Measurements from ENCODE around the gene B4GALT1. TPM values are rescaled to one million over a fixed set of nuclear protein-coding genes. Genes with fewer than 3 reads are reported as not detected.

Gene B4GALT1
- total RNA-seq, 1 donor from 2014 or later = 118 TPM

GRCh38 chr9:33202552-33203201 is 35.5 kb upstream of the B4GALT1 start:
- Mint-ChIP-seq H3K27ac (peak overlapping the region; percentile 83), H3K27me3 (peaks cover 1% of the 10 kb centered on the region), H3K4me1 (peaks cover 24% of the 10 kb centered on the region), H3K9me3 (no peaks in the 10 kb centered on the region), H3K36me3 (ENCODE audit: low read depth) (no peaks in the 10 kb centered on the region), H3K4me3 (peak overlapping the region; percentile 78)
- peak; percentile 67 for DNase-seq
- no peak for TF ChIP-seq CTCF (IDR thresholded peaks at IDR 0.05)
- ChIA-PET POLR2A (interaction anchor here (0.7 to 3.5 kb wide), 15 partner anchors 19 to 178 kb away, joined by 3 to 30 read pairs (median 4); partner anchors contain the start of genes B4GALT1, NFX1 and SMU1), CTCF (interaction anchor here (0.9 to 4.3 kb wide), 5 partner anchors 12 to 52 kb away, joined by 3 to 25 read pairs (median 4); no protein-coding TSS in a partner anchor)
- peak; percentile 98 for ATAC-seq (ENCODE audit: low read depth)
- intact Hi-C loops (cut with micrococcal nuclease) = no loop called here

GRCh38 chr9:33202018-33202417 is 34.9 kb upstream of the B4GALT1 start:
- H3K27me3 Mint-ChIP-seq = peaks cover 1% of the 10 kb centered on the region
- H3K27ac Mint-ChIP-seq = peak overlapping the region; percentile 37
- CTCF ChIA-PET = interaction anchor here (0.9 to 4.3 kb wide), 4 partner anchors 15 to 51 kb away, joined by 3 to 25 read pairs (median 6); no protein-coding TSS in a partner anchor
- H3K36me3 Mint-ChIP-seq (ENCODE audit: low read depth) = no peaks in the 10 kb centered on the region
- peak overlapping the region; percentile 78 for H3K4me3 Mint-ChIP-seq
- peaks cover 25% of the 10 kb centered on the region for H3K4me1 Mint-ChIP-seq
- DNase-seq (no peak), ATAC-seq (ENCODE audit: low read depth) (peak; percentile 46)
- POLR2A ChIA-PET = interaction anchor here (0.8 to 3.5 kb wide), 12 partner anchors 20 to 177 kb away, joined by 3 to 30 read pairs (median 4); partner anchors contain the start of genes B4GALT1, DNAJA1, NFX1 and SMU1
- no peaks in the 10 kb centered on the region for H3K9me3 Mint-ChIP-seq
- no peak for TF ChIP-seq CTCF (IDR thresholded peaks at IDR 0.05)
- intact Hi-C loops (cut with micrococcal nuclease) = no loop called here

GRCh38 chr9:33198165-33198564 is 31.0 kb upstream of the B4GALT1 start:
- H3K4me3 Mint-ChIP-seq = no peak overlapping the region
- intact Hi-C loops (cut with micrococcal nuclease) = no loop called here
- CTCF ChIA-PET = no interaction called here
- no peak for DNase-seq
- POLR2A ChIA-PET = no interaction called here
- no peak for TF ChIP-seq CTCF (IDR thresholded peaks at IDR 0.05)
- peaks cover 18% of the 10 kb centered on the region for H3K4me1 Mint-ChIP-seq
- no peak overlapping the region for H3K27ac Mint-ChIP-seq
- no peaks in the 10 kb centered on the region for H3K9me3 Mint-ChIP-seq
- ATAC-seq (ENCODE audit: low read depth) = no peak
- no peaks in the 10 kb centered on the region for H3K36me3 Mint-ChIP-seq (ENCODE audit: low read depth)
- no peaks in the 10 kb centered on the region for H3K27me3 Mint-ChIP-seq

GRCh38 chr9:33197279-33198152 is 30.4 kb upstream of the B4GALT1 start:
- Mint-ChIP-seq H3K36me3 (ENCODE audit: low read depth) (no peaks in the 10 kb centered on the region), H3K4me3 (no peak overlapping the region), H3K27ac (no peak overlapping the region), H3K27me3 (no peaks in the 10 kb centered on the region), H3K4me1 (peaks cover 15% of the 10 kb centered on the region), H3K9me3 (no peaks in the 10 kb centered on the region)
- intact Hi-C loops (cut with micrococcal nuclease) = no loop called here
- ATAC-seq (ENCODE audit: low read depth) (no peak), DNase-seq (no peak)
- ChIA-PET CTCF (no interaction called here), POLR2A (no interaction called here)
- no peak for TF ChIP-seq CTCF (IDR thresholded peaks at IDR 0.05)

DNA sequence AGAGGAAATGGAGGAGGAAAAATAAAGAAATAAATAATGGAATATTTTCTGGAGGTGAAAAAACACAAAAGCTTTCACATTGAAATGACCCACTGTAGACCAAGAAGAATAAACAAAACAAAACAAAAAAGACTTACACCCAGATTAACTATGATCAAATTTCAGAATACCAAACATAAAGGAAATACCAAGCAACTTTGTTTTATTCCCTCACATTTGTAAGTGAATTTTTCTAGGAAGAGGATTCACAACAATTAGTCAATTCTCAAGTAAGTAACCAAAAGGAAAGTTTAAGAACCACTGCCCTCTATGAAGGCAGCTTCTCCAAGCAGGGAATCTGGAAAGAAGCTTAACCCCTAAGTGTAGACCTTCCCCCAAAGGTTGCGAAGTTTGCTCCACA is 29.6 kb upstream of the B4GALT1 start:
- no peak overlapping the region for H3K27ac Mint-ChIP-seq
- ChIA-PET POLR2A (no interaction called here), CTCF (no interaction called here)
- peaks cover 9% of the 10 kb centered on the region for H3K4me1 Mint-ChIP-seq
- no peak overlapping the region for H3K4me3 Mint-ChIP-seq
- TF ChIP-seq CTCF (IDR thresholded peaks at IDR 0.05) = no peak
- DNase-seq (no peak), ATAC-seq (ENCODE audit: low read depth) (no peak)
- H3K27me3 Mint-ChIP-seq = no peaks in the 10 kb centered on the region
- H3K9me3 Mint-ChIP-seq = no peaks in the 10 kb centered on the region
- H3K36me3 Mint-ChIP-seq (ENCODE audit: low read depth) = no peaks in the 10 kb centered on the region
- intact Hi-C loops (cut with micrococcal nuclease) = no loop called here

Data from activated B cell treated with CpG ODN at 0.5 μM for 24 hours (primary cell).